HepG2 (cell line): Measurements from ENCODE around the gene ZBTB8OS. TPM values are rescaled to one million over a fixed set of nuclear protein-coding genes. Genes with fewer than 3 reads are reported as not detected.

Experiments used
- FOSL2 ChIP-seq: sonication (generic); formaldehyde crosslinking; IDR thresholded peaks from 2 replicates; pipeline ENCODE4 v1.4.0; 2020; ENCODE audit warnings: missing genetic modification reagents
- GATAD2A ChIP-seq: IDR thresholded peaks from 2 replicates; pipeline ENCODE4 v1.6.1; 2016
- HNRNPLL ChIP-seq: fragments of 200-400 bp; formaldehyde crosslinking; IDR thresholded peaks from 2 replicates; pipeline ENCODE4 v1.6.1; 2017; ENCODE audit warnings: mild to moderate bottlenecking, low read depth, low read length; ENCODE audit not compliant: poor library complexity, severe bottlenecking
- HNRNPUL1 ChIP-seq: fragments of 200-400 bp; formaldehyde crosslinking; IDR thresholded peaks from 2 replicates; pipeline ENCODE4 v1.6.1; 2017; ENCODE audit warnings: low read depth, mild to moderate bottlenecking, low read length, moderate library complexity
- LCORL ChIP-seq, 2 experiments: fragments of 450-650 bp in 1 of 2; sonication (generic) in 1 of 2; formaldehyde crosslinking in 1 of 2; IDR thresholded peaks; 2 replicates each; pipeline versions ENCODE4 v1.5.0 to v1.6.1; 2017 to 2020; ENCODE audit warnings: antibody characterized with exemption in 1 of 2, missing genetic modification reagents in 1 of 2
- MEF2D ChIP-seq: sonication (generic); formaldehyde crosslinking; IDR thresholded peaks from 2 replicates; pipeline ENCODE4 v1.5.1; 2020; ENCODE audit warnings: mild to moderate bottlenecking, missing genetic modification reagents
- NFATC3 ChIP-seq: sonication (generic); formaldehyde crosslinking; IDR thresholded peaks from 2 replicates; pipeline ENCODE4 v1.5.1; 2020; ENCODE audit warnings: mild to moderate bottlenecking, missing genetic modification reagents
- PHF21A ChIP-seq: sonication (generic); formaldehyde crosslinking; IDR thresholded peaks from 2 replicates; pipeline ENCODE4 v1.5.0; 2020; ENCODE audit warnings: mild to moderate bottlenecking, missing genetic modification reagents
- ZBTB38 ChIP-seq: sonication (generic); formaldehyde crosslinking; IDR thresholded peaks from 2 replicates; pipeline ENCODE4 v1.5.1; 2020; ENCODE audit warnings: mild to moderate bottlenecking, missing genetic modification reagents
- ZNF616 ChIP-seq: sonication (generic); formaldehyde crosslinking; IDR thresholded peaks from 2 replicates; pipeline ENCODE4 v1.5.0; 2020; ENCODE audit warnings: low read depth, mild to moderate bottlenecking, missing genetic modification reagents
- ZNF629 ChIP-seq: sonication (generic); formaldehyde crosslinking; conservative IDR thresholded peaks from 2 replicates; pipeline ENCODE4 v1.5.0; 2020; ENCODE audit warnings: missing genetic modification reagents
- ZNF672 ChIP-seq: sonication (generic); formaldehyde crosslinking; IDR thresholded peaks from 2 replicates; pipeline ENCODE4 v1.8.1; 2022; ENCODE audit warnings: missing genetic modification reagents
- ZNF883 ChIP-seq: sonication (generic); formaldehyde crosslinking; IDR thresholded peaks from 2 replicates; pipeline ENCODE4 v1.5.1; 2020; ENCODE audit warnings: mild to moderate bottlenecking, missing genetic modification reagents; ENCODE audit errors: not compliant biosample characterization
- ZSCAN9 ChIP-seq: IDR thresholded peaks from 2 replicates; pipeline ENCODE4 v1.6.1; 2016; ENCODE audit warnings: borderline replicate concordance
- polyA plus RNA-seq, 8 experiments: library from polyadenylated mRNA; depleted of rRNA in 3 of 8; stranded (reverse) in 7 of 8; unstranded in 1 of 8; fragments of >200 nt; fragmentation: Illumina TruSeq in 4 of 8; extraction: Trizol in 4 of 8; gene quantifications; 2 replicates each; pipeline versions ENCODE4 v1.2.1 to v1.2.3, GENCODE V29; 2011 to 2016; ENCODE audit warnings: low read depth in 4 of 8, missing spikeins in 1 of 8, mixed read lengths in 1 of 8; ENCODE audit not compliant: insufficient read depth in 1 of 8
- total RNA-seq, 5 experiments: library from RNA; depleted of rRNA; stranded (reverse); fragments of >200 nt; fragmentation: Illumina TruSeq; extraction: Trizol; gene quantifications; 2 replicates each; pipeline ENCODE4 v1.2.3, GENCODE V29; 2016; ENCODE audit warnings: low read depth in 1 of 5
- TF ChIP-seq, protein P1 (sequence below): sonication (generic); formaldehyde crosslinking; IDR thresholded peaks from 2 replicates; pipeline ENCODE4 v1.5.1; 2020; ENCODE audit warnings: mild to moderate bottlenecking, missing genetic modification reagents, borderline replicate concordance
- TF ChIP-seq, protein P2 (sequence below): sonication (generic); formaldehyde crosslinking; IDR thresholded peaks from 2 replicates; pipeline ENCODE4 v1.4.0; 2020; ENCODE audit warnings: mild to moderate bottlenecking, missing genetic modification reagents
- TF ChIP-seq, protein P3 (sequence below): sonication (generic); formaldehyde crosslinking; IDR thresholded peaks from 2 replicates; pipeline ENCODE4 v1.8.1; 2023; ENCODE audit warnings: mild to moderate bottlenecking, missing genetic modification reagents
- TF ChIP-seq, protein P4 (sequence below): sonication (generic); formaldehyde crosslinking; IDR thresholded peaks from 2 replicates; pipeline ENCODE4 v1.5.0; 2020; ENCODE audit warnings: missing genetic modification reagents
- TF ChIP-seq, protein P5 (sequence below): sonication (generic); formaldehyde crosslinking; IDR thresholded peaks from 2 replicates; pipeline ENCODE4 v1.8.0; 2022; ENCODE audit warnings: mild to moderate bottlenecking, missing genetic modification reagents, moderate library complexity

The ZBTB8OS gene
- total and polyA plus RNA-seq, 2 of the 13 experiments (the other 11 are each of a cell fraction or from before 2014, with no cell fraction given), result 57.7 to 84.8 TPM

DNA sequence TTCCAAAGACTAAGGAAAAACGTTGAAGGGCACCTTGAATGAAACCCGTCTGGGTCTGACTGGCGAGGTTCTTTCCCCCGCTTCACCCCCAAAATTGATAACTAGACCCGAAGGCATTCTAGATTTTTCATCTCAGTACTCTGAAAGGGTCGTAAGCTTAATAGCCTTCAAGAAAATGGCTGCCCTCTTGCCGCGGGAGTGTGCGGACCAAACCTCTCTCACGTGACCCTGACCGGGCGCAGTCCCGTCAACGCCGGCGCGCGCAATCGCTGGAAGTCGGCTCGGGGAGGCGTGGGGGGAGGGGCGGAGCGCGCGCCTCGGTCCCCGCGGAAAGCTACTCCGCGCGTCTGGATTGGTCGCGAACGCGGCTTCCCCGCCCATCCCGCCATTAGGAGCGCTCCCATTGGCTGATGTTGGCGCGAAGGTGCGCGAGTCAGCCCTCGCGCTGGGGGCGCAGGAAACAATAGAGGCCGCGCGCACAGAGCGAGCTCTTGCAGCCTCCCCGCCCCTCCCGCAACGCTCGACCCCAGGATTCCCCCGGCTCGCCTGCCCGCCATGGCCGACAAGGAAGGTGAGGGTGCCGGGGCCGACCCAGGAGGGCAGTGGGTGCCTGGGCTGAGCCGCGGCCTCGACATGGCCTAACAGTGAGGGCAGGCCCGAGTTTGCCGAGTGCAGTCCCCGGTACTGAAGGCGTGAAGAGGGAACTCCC lies 556 bp upstream of the ZBTB8OS start, which contains the start of gene RBBP4 (continued):
- peak; percentile 93 for TF ChIP-seq ZNF883 (CRISPR knock-in tag)
- 0 out of 2 replicates have a peak, but pooled peaks have one; percentile 56 for TF ChIP-seq NFATC3 (CRISPR knock-in tag)
- peak; percentile 66; the same call in 1 of the 2 replicates for TF ChIP-seq ZSCAN9 (CRISPR knock-in tag)
- TF ChIP-seq FOSL2 (CRISPR knock-in tag), result no peak
- TF ChIP-seq, protein P1, sequence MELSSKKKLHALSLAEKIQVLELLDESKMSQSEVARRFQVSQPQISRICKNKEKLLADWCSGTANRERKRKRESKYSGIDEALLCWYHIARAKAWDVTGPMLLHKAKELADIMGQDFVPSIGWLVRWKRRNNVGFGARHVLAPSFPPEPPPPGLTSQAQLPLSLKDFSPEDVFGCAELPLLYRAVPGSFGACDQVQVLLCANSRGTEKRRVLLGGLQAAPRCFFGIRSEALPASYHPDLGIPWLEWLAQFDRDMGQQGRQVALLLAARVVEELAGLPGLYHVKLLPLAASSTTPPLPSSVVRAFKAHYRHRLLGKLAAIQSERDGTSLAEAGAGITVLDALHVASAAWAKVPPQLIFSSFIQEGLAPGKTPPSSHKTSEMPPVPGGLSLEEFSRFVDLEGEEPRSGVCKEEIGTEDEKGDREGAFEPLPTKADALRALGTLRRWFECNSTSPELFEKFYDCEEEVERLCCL (CRISPR knock-in tag), result peak; percentile 36; the same call in 1 of the 2 replicates
- TF ChIP-seq GATAD2A (CRISPR knock-in tag), result 0 out of 2 replicates have a peak, but pooled peaks have one; percentile 2
- peak; percentile 66 for TF ChIP-seq MEF2D (CRISPR knock-in tag)
- TF ChIP-seq, protein P2, sequence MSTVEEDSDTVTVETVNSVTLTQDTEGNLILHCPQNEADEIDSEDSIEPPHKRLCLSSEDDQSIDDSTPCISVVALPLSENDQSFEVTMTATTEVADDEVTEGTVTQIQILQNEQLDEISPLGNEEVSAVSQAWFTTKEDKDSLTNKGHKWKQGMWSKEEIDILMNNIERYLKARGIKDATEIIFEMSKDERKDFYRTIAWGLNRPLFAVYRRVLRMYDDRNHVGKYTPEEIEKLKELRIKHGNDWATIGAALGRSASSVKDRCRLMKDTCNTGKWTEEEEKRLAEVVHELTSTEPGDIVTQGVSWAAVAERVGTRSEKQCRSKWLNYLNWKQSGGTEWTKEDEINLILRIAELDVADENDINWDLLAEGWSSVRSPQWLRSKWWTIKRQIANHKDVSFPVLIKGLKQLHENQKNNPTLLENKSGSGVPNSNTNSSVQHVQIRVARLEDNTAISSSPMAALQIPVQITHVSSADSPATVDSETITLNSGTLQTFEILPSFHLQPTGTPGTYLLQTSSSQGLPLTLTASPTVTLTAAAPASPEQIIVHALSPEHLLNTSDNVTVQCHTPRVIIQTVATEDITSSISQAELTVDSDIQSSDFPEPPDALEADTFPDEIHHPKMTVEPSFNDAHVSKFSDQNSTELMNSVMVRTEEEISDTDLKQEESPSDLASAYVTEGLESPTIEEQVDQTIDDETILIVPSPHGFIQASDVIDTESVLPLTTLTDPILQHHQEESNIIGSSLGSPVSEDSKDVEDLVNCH, result no peak
- TF ChIP-seq ZBTB38, result peak; percentile 45; the same call in 1 of the 2 replicates
- TF ChIP-seq ZNF672, result no peak
- TF ChIP-seq PHF21A, result peak; percentile 10; the same call in 1 of the 2 replicates
- TF ChIP-seq LCORL (IDR thresholded peaks at IDR 0.05), result no peak
- TF ChIP-seq LCORL (CRISPR knock-in tag; IDR thresholded peaks at IDR 0.05), result peak; percentile 60
- 0 out of 2 replicates have a peak, but pooled peaks have one; percentile 31 for TF ChIP-seq HNRNPUL1
- peak; percentile 93 for TF ChIP-seq ZNF616 (CRISPR knock-in tag)
- TF ChIP-seq, protein P3, sequence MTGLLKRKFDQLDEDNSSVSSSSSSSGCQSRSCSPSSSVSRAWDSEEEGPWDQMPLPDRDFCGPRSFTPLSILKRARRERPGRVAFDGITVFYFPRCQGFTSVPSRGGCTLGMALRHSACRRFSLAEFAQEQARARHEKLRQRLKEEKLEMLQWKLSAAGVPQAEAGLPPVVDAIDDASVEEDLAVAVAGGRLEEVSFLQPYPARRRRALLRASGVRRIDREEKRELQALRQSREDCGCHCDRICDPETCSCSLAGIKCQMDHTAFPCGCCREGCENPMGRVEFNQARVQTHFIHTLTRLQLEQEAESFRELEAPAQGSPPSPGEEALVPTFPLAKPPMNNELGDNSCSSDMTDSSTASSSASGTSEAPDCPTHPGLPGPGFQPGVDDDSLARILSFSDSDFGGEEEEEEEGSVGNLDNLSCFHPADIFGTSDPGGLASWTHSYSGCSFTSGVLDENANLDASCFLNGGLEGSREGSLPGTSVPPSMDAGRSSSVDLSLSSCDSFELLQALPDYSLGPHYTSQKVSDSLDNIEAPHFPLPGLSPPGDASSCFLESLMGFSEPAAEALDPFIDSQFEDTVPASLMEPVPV (CRISPR knock-in tag), result peak; percentile 100
- no peak for TF ChIP-seq ZNF629 (CRISPR knock-in tag)
- peak; percentile 95 for TF ChIP-seq HNRNPLL
- TF ChIP-seq, protein P4, sequence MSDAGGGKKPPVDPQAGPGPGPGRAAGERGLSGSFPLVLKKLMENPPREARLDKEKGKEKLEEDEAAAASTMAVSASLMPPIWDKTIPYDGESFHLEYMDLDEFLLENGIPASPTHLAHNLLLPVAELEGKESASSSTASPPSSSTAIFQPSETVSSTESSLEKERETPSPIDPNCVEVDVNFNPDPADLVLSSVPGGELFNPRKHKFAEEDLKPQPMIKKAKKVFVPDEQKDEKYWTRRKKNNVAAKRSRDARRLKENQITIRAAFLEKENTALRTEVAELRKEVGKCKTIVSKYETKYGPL (CRISPR knock-in tag), result no peak
- TF ChIP-seq, protein P5, sequence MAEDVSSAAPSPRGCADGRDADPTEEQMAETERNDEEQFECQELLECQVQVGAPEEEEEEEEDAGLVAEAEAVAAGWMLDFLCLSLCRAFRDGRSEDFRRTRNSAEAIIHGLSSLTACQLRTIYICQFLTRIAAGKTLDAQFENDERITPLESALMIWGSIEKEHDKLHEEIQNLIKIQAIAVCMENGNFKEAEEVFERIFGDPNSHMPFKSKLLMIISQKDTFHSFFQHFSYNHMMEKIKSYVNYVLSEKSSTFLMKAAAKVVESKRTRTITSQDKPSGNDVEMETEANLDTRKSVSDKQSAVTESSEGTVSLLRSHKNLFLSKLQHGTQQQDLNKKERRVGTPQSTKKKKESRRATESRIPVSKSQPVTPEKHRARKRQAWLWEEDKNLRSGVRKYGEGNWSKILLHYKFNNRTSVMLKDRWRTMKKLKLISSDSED (CRISPR knock-in tag), result peak; percentile 72; the same call in 1 of the 2 replicates
